WTC11 (cell line): ENCODE data around the gene DNAJC18.

Experiments used
- CTCF ChIP-seq: fragments of 200-600 bp; IDR thresholded peaks from 2 replicates; pipeline ENCODE4 v1.8.0; 2022; ENCODE audit warnings: antibody characterized with exemption
- ESRRA ChIP-seq: sonication (generic); formaldehyde crosslinking; IDR thresholded peaks from 2 replicates; pipeline ENCODE4 v1.8.1; 2022; ENCODE audit warnings: mild to moderate bottlenecking, missing genetic modification reagents, borderline replicate concordance
- JUN ChIP-seq: sonication (generic); formaldehyde crosslinking; IDR thresholded peaks from 2 replicates; pipeline ENCODE4 v1.8.0; 2023; ENCODE audit warnings: mild to moderate bottlenecking, missing genetic modification reagents
- MAX ChIP-seq: sonication (generic); formaldehyde crosslinking; IDR thresholded peaks from 2 replicates; pipeline ENCODE4 v1.8.0; 2022; ENCODE audit warnings: mild to moderate bottlenecking, missing genetic modification reagents
- NR2C2 ChIP-seq: sonication (generic); formaldehyde crosslinking; IDR thresholded peaks from 2 replicates; pipeline ENCODE4 v1.8.0; 2022; ENCODE audit warnings: mild to moderate bottlenecking, missing genetic modification reagents
- SMAD4 ChIP-seq: sonication (generic); formaldehyde crosslinking; IDR thresholded peaks from 2 replicates; pipeline ENCODE4 v1.8.0; 2022; ENCODE audit warnings: mild to moderate bottlenecking, missing genetic modification reagents
- ZNF512 ChIP-seq: sonication (generic); formaldehyde crosslinking; IDR thresholded peaks from 2 replicates; pipeline ENCODE4 v1.8.1; 2022; ENCODE audit warnings: missing genetic modification reagents, borderline replicate concordance

- TF ChIP-seq CTCF (no peak), JUN (CRISPR knock-in tag) (no peak), MAX (CRISPR knock-in tag) (no peak), NR2C2 (no peak), ESRRA (no peak), ZNF512 (CRISPR knock-in tag) (no peak), SMAD4 (CRISPR knock-in tag) (no peak)
Observed at GRCh38 chr5:139377226-139377625, 62.1 kb downstream of the DNAJC18 start.
